HG03520 (cell line): ENCODE measurements around the gene MGAT2.
"Not testable (repeated sequence)": the region's sequence is repeated elsewhere in the genome, so short reads cannot be mapped to it uniquely, and the experiment has no call there.

Experiments
- ATAC-seq: cut with Tn5 transposase; IDR thresholded peaks from one replicate; pipeline ENCODE4 v1.9.1; 2021; ENCODE audit warnings: mild to moderate bottlenecking, moderate library complexity; ENCODE audit not compliant: unreplicated experiment

MGAT2 gene

DNA sequence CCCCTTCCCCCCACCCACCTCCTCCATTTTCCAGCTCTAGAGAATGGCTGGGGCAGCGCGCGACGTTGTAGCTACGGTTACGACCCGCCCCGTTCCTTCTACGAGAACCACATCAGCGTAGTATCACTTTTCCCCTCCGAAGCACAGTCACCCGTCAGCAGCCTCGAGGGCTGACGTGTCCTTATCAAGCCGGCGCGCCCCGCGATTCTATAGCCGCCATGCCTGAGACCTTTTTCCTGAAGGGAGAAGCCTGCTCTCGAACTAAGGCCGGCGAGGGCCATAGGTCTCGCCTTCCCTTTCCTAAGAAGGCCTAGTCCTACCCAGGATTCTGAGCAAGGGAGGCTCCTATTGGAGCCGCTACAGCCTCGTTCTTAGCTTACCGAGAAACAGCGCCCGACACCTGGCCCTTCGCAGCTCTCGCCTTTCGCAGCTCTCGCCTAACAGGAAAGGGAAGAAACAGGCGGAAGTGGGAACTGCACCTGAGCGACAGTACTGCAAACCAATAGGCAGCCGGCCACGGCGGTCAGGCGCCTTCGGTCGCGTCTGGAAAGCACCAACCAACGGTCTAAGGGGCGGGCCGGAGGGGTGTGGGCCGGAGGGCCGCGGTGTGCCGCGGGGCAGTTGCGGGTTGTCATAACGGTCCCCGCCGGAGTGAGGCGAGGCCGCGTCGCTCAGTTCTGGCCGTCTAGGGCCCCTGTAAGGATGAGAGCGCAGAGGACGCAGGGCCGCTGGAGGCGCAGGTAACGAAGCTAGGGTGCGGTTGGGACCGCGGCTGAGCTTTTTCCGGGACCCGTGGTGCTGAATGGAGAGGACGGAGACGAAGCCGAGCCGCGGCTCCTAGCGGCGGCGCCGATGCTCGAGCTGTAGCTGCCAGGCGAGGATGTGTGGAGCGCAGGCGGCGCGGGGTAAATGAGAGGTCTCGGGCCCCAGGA, at the start of gene MGAT2, which contains the start of gene RPL36AL:
Gene MGAT2 (plus strand): TSS at position 618 of the 932 bp plus-strand sequence. CDS start 470 bp downstream, outside the sequence.
Gene RPL36AL (minus strand): TSS at position 445 of the 932 bp plus-strand sequence. CDS start 1,522 bp downstream, outside the sequence.
- ATAC-seq = peak; percentile 92

DNA sequence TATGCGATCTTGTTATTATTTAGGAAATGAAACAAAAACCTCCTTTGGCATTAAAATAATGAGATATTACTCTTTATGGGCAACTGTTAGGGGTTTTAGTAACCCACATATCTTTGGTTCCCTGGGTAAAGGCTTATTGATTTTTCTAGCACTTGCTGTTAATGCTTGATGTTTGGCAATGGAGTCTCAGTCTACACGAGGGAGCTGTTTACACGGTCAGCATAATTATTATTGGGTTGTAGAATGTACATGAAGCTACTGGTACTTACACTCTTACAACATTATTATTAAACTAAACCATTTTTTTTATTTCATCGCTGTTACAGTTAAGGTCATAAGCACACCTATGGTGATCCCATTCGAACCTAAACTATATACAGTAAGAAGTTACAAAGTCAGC, 46.6 kb upstream of the MGAT2 start:
- ATAC-seq = no peak

DNA sequence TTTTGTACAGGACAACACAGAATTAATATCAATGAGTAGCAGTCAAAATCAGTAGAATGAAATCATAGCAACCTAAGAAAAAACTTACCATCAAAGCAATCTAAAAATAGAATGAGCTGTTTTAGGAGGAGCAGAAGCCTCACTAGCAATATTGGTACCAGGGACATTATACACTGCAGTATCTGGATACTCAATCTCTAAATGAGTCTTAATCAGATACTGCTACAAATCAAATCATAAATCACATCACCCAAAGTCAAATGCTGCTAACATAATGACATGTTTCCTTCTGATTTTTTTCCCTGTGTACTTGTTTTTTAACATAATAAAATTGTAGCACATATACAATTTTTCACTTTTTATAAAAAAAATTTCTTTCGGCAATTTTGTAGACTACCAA, 42.5 kb upstream of the MGAT2 start:
- ATAC-seq = no peak

DNA sequence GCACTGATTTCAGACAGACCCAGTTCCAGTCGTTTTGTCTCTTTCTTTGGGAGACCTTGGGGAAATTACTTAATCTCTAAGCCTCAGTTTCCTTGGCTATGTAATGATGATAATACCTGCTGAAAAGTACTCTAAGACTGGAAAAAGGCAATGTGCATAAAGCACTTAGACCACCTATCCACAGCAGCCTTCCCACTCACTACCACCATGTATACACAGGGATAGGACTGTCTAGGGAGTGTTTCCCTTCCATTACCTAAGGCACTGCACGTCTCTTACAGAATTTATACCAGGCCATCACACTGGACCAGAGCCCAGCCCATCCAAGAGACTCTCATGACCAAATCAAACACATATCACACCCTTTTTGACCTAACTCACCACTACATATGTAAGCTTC, 40.8 kb upstream of the MGAT2 start:
- ATAC-seq = no peak

DNA sequence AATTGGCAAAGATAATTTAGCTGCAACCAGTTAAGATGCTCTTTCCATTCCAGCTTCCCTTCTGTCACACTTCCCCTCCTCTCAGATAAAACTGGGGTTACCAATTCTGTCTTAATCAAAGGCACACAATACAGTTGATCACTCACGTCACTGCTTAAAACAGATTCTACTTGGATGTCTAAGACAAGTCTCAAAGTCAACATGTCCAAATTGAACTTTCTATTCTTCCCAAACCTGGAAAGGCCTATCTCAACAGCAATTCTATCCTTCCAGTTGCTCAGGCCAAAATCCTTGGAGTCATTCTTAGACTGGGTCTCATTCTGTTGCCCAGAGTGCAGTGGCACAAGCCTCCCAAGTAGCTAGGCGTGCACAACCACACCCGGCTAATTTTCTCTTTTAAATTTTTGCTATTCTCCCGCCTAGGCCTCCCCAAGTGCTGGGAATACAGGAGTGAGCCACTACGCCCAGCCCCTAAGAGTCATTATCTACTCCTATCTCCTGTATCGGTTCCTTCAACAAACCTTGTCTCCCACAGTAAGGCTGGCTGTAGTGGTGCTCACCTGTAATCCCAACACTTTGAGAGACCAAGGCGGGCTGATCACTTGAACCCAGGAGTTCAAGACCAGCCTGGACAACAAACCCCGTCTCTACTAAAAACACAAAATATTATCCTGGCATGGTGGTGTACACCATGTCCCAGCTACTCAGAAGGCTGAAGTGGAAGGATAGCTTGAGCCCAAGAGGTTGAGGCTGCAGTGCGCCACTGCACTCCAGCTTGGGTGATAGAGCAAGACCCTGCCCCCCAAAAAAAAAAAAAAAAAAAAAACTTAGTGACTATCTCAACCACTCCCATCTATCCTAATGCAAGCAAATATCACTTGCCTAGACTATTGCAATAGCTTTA, 39.1 kb upstream of the MGAT2 start:
- ATAC-seq = no peak

DNA sequence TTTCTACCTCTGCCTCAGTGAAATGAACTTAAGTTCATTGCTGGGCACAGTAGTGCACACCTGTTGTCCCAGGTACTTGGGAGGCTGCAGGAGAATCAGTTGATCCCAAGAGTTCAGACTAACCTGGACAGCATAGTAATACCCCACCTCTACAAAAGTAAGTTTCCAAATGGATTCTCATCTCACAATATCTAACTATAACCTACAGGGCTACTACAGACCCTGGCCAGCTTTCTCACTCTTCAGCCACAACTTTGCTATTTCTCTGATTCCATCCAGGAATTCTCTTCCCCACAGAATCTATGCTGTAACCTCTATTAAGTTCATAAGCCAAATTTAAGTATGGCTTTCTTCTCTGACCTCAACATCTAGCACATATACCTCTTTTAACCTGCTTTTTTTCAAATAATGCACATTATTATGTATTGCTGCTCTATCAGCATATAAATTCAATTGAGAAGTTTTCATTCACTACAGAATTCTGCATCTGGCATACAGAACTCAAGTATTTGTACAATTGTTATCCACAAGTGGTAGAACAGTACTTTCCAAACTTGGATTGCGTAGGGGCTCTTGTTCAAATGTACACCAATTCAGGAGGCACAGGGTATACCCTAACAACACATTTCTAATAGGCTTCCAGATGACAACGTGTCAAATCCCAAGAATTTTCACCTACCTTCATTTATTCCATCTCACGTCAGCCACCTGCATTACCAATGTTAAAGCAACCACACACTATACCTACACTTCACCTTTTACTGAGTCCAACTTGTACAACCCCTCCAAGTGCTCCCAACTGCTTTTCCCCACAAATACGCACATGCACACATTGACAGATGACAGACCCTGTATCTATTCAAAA, 38.3 kb upstream of the MGAT2 start:
- no peak for ATAC-seq

DNA sequence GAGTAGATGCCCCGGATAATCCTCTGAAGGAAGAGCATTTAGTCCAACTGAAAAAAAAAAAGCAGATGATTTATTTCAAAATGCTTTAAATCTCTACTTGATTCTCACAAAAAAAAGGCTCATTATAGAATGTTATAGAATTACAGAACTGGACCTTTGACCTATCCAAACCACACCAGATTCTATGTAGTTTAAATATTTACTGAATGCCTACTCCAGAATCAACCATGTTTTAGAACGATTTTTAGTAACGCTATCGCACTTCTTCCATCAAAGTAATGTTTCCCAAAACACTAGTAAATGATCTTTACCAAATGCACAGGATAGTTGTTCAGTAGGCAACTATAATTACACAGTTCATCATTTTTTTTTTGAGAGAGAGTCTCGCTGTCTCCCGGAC, 37.0 kb upstream of the MGAT2 start:
- ATAC-seq = no peak

DNA sequence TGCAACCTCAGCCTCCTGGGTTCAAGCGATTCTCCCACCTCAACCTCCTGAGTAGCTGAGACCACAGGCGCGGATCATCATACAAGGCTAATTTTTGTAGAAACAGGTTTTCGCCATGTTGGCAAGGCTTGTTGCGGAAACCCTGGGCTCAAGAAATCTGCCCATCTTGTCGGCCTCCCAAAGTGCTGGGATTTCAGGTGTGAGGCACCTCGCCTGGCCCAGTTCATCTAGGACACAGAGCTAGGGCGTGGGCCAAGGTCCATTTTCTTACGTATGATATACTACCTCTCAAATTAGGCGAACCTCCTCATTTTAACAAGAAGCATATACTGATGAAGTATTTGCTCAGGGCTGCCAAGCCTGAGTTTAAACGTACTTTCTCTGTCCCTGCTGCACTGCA, 36.5 kb upstream of the MGAT2 start:
- ATAC-seq = no peak

DNA sequence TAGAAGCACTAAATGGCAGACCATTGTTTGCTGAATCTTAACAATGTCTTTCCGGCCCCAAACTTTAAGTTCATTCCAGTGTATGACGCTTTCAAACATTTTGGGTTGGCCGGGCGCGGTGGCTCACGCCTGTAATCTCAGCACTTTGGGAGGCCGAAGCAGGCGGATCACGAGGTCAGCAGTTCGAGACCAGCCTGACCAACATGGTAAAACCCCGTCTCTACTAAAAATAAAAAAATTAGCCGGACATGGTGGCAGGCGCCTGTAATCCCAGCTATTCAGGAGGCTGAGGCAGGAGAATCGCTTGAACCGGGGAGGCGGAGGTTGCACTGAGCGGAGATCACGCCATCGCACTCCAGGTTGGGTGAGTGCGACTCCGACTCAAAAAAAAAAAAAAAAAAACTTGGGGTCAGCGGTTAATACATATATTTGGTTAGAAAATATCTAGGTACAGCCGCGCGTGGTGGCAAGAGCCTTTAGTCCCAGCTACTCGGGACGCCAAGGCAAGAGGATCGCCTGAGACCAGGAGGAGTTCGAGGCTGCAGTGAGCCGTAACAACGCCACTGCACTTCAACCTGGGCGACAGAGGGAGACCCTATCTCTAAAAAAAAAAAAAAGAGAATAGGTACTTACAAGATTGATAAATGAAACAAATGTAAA, 35.5 kb upstream of the MGAT2 start:
- not testable (repeated sequence) for ATAC-seq

DNA sequence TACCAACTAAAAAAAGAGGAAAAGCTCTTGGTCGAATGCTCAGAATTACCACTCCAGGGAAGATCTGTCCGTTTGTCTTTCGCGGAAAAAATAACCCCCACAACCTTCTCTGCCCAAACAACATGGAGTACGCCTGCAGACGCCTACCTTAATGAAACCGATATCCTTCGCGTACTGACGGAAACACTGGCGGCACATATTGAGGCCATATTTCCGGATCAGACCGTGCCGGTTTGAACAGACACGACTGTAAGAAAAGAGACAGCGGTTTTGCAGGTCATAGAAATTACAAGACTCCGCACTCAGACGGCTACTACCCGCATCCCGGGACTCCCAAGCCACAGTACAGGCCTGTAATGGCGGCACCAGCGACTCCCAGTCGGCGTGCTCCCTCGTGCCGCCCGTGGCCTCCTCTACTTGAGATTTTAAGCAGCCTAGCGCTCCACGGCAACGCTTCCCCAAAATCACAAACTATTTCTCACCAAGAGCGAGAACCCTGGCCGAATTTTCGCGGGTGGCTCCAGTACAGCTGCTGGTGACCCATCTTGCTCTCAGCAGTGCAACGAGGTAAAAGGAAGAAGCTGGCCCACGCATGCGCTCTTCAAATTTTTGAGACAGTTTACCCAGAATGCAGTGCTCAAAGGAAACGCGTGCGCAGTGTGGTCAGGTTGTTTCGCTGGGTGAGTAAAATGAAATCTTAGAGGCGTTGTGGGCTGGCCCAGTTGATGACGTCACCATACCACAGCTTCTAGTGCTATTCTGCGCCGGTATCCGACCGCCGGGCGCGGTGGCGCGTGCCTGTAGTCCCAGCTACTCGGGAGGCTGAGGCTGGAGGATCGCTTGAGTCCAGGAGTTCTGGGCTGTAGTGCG, 34.6 kb upstream of the MGAT2 start, which contains the start of gene RPS29:
Gene RPS29 (minus strand): TSS at position 578 of the 870 bp plus-strand sequence. CDS start 34 bp downstream, at position 544.
- ATAC-seq = peak; percentile 84

DNA sequence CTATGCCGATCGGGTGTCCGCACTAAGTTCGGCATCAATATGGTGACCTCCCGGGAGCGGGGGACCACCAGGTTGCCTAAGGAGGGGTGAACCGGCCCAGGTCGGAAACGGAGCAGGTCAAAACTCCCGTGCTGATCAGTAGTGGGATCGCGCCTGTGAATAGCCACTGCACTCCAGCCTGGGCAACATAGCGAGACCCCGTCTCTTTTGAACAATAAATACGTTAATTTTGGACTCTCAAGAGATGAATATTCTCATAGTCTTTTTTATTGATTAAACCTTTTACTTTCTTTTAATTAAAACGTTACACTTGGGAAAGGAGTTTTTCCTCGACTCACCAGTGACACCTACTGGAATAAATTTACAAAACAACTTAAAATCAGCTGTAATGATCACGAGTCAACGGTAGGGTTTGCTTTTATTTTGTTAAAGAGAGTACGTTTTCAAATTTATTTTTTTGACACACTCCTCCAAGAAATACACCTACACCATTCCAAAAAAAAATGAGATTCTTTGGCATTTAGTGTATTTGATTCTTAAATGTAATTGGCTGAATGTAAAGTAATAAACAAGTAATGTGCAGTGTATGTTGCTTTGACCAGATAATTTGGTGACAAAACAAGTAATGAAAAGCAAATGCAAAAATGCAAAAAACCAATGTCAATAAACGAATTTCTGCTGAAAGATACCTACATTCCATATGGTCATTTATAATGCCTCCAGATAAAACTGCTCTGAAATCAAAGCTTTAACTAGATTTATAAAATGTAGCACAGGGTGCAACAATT, 33.7 kb upstream of the MGAT2 start:
- peak; percentile 15 for ATAC-seq

DNA sequence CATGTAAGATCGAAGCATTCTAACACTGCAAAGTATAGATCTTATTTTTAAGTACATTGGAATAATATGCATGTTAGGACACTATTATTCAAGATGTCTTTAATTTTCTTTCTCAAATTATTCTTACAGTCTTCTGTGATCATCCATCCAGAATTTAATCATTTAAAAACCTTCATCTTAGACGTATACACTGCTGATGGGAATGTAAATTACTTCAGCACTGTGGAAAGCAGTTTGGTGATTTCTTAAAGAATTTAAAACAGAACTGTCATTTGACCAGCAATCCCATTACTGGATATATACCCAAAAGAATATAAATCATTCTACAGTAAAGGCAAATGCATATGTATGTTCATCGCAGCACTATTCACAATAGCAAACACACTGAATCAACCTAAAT, 31.2 kb upstream of the MGAT2 start:
- no peak for ATAC-seq

DNA sequence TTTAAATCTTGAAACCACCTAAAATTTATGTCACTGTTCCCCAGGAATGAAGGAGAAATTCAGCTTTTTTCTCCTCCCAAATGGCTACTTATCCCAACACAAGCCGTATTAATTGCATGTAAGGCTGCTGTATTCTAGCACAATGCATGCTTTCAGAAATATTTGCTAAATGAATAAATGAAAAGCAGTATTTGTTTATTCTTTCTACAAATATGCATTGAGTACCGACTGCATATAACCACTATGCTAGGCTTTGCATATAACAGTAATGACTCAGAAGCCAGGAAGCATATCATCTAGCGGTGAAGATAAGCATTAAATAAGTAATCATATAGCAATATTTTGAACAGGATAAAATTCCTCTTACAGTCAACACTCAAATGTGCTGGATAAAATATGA, 27.6 kb upstream of the MGAT2 start:
- ATAC-seq = no peak

DNA sequence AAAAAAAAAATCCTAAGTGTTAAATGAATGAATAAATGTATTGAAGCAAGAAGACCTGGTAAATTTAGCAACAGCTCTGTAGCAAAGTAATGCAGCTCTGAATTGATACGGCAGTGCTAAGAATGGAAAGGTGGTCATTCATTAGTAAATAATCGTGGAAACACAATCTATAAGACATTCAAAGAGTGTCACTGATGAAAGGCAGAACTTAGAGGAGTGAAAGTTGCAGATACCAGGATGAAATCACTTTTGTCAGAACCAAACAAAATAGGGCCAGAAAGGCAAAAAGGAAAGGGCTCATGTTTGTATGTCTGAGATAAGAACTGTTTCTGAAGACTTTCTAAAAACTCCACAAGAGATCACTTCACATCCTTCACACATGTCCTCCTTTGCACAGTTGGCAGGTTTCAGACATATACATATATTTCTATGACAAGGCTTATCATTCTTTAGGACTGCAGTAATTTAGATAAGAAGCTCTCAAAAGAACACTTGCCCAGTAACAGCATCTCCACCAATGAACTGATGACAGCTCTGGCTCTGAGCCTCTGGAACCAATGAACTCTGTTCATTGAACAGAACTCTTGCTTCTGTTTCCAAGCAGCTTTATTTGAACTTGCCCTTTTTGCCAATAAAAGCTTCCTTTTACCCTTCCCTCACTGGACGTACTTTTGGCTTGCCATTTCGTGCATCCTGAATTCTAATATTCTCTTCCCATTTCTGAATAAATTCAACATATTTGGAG, 26.1 kb upstream of the MGAT2 start:
- no peak for ATAC-seq

DNA sequence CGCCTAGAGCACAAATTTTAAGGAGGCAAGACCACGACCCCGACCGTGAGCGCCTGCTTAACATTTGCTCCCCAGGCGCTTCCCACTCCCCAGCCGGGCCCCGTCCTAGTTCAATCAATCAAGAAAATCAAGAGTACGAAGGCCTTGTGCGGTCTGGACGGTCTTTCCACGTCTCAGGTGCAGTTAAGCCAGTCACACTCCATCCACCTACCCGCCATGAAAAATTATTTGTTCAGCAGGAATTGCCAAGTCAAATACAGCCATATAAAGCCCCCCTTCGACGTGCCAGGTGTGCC, 22.5 kb upstream of the MGAT2 start:
- ATAC-seq = no peak

DNA sequence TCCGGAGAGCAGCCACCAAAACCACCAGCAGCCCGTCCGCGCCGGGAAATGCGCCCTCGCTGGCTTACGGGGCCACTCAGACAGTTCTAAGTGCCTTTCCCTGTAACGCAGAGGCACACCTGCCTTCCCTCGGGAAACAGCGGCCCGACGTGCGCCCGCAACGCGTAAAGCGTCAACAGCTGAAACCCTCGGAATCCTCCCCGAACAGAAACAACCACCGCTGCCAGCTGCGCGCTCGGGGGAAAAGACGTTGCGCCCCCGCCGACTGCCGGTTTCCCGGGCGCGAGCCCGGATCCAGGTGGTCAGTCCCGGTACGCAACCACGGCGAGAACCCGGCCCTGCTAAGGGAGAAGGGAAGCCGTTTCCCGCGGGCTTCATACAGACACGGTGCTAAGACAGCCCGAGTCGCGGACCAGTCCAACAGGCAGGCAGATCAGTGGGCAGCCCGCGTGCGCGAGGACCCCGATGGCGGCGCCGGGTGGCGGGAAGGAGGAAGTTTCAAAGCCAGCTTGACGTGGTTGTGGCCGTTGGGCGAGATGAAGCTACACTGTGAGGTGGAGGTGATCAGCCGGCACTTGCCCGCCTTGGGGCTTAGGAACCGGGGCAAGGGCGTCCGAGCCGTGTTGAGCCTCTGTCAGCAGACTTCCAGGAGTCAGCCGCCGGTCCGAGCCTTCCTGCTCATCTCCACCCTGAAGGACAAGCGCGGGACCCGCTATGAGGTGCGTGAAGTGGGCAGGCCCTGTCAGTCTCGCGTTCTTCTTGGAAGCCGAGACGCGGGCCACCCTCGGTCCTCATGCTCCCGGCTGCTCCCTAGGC, 21.9 kb upstream of the MGAT2 start, which contains the start of gene LRR1:
Gene LRR1 (plus strand): TSS at position 456 of the 816 bp plus-strand sequence. CDS start 81 bp downstream, at position 537.
- peak; percentile 46 for ATAC-seq

DNA sequence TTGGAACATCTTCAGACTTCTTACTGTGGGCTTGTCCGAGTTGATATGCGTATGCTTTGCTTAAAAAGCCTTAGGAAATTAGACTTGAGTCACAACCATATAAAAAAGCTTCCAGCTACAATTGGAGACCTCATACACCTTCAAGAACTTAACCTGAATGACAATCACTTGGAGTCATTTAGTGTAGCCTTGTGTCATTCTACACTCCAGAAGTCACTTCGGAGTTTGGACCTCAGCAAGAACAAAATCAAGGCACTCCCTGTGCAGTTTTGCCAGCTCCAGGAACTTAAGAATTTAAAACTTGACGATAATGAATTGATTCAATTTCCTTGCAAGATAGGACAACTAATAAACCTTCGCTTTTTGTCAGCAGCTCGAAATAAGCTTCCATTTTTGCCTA, 13.0 kb upstream of the MGAT2 start:
- ATAC-seq = no peak
